ENCODE data around the gene NBEAL1.
"Not testable (repeated sequence)": the region's sequence is repeated elsewhere in the genome, so short reads cannot be mapped to it uniquely, and the experiment has no call there.

NBEAL1 gene
- total RNA-seq: 33.4 to 33.5 reads per million in 2 donors

DNA sequence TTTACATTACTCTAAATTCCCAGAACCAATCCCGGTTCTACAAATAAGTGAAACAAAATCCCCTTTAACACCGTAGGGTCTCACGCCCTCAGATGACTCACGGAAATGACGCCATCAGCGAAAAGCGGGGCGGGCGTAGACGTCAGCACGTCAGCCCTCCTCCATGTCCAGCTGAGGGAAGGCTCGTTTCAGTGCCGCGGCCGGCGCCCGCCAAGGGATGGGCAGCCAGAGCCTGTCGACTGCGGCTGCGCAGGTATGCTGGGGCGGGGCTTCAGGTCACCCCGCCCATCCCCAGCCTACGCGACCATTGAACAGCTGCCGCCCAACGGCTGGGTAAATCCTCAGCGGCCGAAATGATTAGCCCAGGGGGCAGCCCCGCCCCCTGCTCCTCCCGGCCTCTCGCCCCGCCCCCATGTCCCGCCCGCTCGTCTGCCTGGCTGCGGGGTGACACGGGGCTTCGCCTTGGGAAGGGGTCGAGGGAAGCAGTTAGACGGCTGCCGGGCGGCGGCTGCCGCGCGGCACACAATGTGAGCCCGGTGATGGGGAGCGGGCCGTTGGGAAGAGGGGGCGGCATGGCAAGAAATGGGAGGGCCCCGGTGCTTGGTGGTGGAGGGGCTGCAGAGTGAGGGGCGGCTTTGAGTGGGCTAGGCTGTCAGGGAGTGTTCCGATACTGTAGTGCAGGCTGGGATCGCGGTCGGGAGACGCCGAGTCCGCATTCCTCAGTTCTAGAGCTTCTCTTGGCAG is at the start of gene NBEAL1:
NBEAL1 (plus strand) TSS at position 420 of the 744 bp plus-strand sequence. CDS start 1,510 bp downstream, outside the sequence.
- DNase-seq: peak; percentile 93 to 98 (median 95)

DNA sequence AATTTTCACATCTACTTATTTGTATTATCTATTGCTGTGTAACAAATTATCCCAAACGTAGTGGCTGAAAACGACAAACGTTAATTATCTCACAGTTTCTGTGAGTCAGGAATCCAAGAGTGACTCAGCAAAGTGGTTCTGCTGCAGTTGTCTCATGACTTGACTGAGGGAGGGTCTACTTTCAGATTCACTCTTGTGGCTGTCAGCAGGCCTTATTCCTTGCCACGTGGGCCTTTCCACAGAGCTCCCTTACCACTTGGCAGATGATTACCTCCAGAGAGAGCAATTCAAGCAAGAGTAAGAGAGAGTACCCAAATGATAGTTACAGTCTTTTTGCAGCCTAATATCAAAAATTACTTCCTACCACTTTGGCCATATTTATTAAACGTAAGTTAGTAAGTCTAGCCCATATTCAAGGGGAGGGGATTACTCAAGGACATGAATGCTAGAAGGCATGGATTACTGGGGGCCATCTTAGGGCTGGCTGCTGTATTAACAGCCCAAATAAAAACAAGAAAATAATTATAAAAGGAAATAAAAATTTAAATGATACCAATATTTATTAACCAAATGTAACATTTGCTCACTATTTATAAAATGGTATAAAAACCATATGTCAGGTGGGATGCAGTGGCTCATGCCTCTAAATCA is 48.7 kb upstream of the NBEAL1 start:
- DNase-seq: peak in 1 of 5 experiments; percentile 83

DNA sequence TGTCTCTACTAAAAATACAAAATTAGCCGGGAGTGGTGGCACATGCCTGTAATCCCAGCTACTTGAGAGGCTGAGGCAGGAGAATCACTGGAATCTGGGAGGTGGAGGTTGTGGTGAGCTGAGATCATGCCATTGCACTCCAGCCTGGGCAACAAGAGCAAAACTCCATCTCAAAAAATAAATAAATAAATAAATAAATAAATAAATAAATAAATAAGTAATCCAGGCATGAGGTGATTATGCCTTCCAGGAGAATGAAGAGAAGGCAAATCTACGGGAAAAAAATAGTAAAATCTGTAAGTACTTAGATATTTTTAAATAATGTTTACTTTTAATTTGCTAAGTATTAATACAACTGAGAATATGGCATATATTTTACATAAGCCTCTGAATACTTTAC is 45.3 kb upstream of the NBEAL1 start:
- DNase-seq: not testable (repeated sequence)

DNA sequence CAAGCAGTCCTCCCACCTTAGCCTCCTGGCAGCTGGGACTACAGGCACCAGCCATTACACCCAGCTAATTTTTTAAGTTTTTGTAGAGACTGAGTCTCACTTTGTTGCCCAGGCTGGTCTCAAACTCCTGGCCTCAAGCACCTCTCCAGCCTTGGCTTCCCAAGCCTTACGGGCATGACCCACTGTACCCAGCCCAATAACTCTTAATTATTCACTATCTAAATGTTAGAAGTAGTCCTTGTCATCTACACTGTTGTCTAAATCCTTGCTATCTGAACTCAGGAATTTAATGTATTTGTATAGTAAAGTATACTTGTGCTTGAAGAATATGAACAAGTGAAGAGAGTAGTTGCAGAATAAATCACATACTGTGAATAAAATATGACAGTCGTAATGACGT is 37.9 kb upstream of the NBEAL1 start:
- no peak for DNase-seq

DNA sequence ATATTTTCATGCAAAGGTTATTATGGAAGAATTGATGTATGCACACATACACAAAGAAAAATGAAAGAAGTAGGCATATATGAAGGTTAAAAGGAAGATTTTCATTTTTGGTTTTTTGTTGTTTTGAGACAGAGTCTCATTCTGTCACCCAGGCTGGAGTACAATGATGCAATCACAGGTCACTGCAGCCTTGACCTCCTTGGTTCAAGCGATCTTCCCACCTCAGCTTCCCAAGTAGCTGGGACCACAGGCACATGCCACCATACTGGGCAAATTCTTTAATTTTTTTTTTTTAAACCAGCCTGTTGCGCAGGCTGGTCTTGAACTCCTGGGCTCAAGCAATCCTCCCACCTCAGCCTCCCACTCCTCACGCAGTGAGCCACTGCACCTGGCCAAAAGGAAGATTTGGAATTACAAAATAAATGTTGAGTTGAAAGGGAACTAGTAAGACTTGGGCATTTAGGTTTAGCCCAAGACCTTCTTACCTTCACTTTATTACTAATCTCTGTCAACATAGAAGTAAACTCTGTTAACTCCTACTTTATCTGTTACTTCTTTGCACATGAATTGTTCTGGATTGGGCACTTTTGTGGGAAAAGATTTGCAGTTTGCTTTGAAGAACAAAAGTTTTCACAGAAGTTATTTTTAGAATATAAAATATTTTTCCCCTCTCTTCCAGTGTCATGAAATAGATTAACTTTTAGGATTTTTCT is 31.7 kb upstream of the NBEAL1 start:
- no peak for DNase-seq

DNA sequence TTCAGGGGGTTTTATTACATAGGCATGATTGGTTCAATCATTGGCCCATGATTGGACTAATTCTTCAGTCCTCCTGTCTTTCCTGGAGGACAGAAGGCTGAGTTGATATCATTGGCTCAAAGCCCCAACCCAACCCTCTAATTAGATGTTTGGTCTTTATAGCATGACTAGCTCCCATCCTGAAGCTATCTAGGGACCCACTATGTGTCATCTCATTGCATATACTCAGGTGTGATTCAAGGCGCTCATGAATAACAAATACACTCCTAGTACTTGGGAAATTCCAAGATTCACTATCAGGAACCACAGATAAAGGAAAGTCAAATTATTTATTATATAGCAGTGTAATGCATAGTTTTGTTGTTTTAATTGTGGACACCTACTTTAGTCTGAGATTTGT is 24.9 kb upstream of the NBEAL1 start:
- DNase-seq: no peak

DNA sequence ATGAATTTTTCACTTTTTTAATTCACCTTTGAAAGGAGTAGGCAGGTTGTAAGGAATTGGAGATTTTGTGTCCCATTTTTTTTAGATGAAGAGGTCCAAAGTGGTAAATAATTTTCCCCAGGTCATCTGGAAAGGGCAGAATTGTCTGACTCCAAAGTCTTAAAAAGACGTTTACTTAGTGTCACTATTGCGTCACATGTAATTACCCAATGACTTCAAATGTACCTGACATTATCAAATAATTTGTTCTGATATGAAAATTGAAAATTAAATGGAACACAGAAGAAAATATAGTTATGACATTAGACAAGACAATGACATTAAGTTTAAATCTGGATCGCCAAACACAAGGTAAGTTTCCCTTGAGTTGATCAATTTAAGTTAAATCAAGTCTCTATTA is 24.2 kb upstream of the NBEAL1 start:
- DNase-seq: no peak

DNA sequence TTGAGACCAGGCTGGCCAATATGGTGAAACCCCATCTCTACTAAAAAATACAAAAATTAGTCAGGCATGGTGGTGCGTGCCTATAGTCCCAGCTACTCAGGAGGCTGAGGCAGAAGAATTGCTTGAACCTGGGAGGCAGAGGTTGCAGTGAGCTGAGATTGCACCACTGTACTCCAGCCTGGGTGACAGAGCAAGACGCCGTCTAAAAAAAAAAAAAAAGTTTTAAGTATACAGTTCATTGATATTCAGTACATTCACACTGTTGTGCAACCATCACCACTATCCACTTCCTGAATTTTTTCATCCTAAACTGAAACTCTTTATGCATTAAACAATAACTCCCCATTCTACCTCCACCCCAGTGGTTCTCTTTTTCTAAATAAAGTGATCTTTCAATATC is 17.6 kb upstream of the NBEAL1 start:
- DNase-seq: not testable (repeated sequence)

DNA sequence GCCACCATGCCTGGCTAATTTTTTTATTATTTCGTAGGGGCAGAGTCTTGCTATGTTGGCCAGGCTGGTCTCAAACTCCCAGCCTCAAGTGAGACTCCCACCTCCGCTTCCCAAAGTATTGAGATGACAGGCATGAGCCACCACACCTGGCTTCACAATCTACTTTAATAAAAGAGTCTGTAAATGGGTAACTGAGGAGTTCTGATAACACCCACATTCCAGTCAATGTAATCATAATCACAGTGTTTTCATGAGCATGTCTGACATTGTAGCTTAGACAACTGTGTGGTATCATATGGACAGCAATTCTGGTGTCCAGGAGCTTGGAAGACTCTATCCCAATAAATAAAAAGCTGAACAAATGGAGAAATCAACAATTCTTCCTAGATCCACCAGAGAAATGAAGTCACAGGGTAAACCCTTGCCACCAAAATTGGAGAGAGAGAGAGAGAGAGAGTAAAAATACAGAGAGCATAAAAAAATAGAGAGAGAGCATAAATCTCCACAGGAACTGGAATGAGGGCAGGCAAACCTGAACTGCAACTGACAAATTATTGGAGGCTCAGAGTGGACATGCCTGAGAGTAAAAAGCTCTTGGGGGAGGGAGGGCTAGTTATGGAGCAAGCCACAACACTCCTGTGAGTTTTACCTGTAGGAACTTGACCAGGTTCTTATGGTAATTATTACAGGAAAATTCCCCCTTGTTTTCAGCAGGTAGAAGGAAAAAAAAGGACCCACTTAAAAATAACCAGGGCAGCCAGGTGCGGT is 12.4 kb upstream of the NBEAL1 start:
- DNase-seq: no peak

DNA sequence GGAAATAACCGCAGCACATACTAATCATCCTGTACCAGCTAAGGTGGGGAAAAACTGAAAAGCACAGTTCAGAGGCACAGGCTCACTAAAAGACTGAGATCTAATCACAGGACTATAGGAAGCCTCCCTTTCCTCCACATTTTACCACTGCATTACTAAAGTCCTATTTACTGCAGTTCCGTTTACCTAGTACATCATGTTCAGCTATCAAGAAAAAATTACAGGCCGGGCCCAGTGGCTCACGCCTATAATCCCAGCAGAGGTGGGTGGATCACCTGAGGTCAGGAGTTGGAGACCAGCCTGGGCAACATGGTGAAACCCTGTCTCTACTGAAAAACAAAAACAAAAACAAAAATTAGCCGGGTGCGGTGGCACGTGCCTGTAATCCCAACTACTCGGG is 11.0 kb upstream of the NBEAL1 start:
- no peak for DNase-seq

DNA sequence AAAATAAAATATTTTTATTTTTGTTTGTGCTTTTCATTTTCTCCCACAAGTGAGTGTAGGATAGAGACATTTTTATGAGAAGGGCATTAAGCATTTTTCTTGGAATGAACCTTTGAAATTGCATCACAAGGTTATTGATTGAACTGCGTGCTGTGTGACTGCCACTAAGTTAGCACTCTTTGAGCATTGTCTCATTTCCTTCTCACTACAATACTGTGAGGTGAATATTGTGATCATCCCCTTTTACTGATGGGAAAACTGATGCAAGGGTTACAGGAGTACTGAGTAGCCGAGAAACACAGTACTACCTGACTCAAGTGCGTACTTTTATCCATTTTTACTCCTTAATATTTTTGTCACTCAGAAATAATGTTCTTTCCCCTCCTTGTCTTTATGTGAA is 2.0 kb downstream of the NBEAL1 start:
- DNase-seq: no peak

DNA sequence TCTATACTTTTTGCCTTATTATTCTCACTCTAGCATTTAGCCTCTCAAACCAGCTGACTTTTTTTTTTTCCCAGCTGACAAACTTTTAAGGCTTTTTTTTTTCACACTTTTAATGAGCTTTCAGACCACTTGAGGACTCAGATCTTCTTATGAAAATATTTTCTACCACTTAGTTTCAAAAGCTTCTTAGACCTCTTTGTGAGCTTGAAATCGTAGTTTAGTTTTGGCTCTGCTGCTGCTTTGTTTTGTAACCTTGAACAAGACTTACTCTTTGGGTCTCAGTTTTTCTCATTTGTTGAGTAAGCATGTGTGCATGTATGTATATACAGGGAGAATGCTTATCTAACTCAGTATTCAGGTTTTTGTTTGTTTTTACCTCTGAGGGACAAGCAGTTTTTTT is 3.5 kb downstream of the NBEAL1 start:
- DNase-seq: peak in 1 of 5 experiments; percentile 23

DNA sequence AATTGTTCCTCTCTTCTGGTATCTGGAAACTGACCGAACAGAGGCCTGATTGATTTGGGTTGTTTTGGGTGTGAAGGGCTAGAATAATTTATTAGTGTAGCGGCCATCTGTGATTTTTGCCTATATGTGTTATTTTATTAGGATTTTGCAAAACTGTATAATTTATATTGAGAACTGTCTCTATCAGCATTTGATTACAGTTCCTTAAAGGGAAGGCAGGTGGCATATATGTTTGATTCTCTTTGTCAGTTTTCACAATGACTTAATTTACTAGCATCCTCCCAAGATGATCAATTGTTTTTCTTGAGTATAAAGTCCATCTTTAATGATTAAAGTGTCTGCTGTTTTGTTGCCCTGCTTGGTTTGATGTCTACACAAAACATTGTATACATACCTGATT is 4.5 kb downstream of the NBEAL1 start:
- no peak for DNase-seq

DNA sequence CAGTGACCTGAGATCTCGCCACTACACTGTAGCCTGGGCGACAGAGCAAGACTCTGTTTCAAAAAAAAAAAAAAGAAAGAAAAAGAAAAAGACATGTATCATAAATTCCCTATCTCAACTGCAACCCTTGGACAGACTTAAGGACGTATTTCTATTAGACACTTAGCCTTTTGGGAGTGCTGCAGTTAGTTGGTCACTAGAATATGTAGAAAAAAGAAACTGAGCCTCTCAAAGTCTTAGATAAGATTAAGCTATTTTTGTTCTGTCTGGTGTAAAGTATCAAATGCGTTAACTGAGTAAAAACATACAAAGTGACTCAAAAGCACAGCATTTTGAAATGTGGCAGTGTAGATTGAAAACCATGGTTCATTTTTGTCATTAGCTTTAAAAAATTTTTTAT is 7.3 kb downstream of the NBEAL1 start:
- DNase-seq: no peak

DNA sequence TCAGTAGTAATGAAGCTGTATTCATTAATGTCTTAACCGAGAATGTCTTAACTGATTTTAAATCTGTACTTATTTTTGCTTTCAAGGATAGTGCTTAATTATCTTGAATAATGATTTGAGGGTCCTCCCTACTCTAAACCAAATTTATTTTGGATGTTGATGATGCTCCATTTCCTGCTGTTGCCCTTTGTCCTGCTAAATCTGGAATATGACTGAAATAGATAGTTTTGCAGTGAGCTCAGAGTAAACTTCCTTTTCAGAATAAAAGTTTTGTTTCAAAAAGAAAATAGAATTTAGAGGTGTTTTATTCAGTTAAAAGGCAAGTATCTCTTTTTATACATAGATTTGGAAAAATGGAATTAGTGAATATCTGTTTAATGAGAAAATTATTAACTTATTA is 8.1 kb downstream of the NBEAL1 start:
- no peak for DNase-seq

DNA sequence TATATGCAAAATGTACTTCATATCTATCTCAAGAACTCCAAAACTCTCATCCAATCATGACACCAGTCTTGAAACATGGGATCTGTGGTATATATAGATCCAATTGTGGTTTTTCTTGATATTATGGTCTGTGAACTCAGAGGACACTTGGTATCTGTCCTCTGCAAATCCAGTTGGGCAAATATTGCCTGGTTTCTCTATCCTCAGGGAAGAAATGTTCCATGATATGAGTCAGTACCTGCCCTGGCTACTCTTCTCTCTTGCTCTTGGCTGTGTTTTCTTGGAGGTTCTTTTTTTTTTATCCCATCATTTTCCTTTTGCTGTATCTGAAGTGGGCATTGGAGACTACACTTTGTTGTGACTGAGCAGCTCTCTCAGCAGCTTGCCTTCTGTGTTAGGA is 10.9 kb downstream of the NBEAL1 start:
- no peak for DNase-seq

DNA sequence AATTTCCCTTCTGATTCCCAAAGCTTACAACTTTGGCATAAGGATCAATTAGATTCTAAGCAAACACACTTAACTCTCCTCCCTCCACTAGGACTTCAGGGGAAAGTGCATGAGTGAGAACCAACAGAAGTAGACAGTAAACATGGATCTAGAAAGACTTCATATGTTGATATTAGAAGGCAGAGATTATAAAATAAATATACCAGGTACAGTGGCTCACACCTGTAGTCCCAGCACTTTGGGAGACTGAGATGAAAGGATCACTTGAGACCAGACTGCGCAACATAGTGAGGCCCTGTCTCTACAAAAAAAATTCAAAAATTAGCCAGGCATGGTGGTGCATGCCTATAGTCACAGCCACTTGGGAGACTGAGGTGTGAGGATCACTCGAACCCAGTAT is 15.9 kb downstream of the NBEAL1 start:
- no peak for DNase-seq

DNA sequence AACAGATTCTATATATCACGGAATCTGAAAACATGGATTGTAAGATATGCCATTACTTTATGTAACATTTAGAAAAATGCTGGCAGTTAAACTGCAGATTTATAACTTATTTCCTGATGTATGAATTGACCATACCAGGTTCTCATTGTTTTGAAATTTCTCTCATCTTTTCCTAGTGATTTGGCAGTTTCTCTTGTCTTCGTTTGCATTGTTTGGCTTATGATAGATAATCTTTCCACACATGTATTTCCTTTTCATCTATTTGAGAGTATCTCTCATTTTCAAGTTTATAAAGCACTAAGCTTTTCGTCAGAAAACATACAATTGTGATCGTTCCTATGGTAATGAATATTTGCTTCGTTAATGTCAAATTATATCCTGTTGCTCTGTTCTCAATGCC is 16.3 kb downstream of the NBEAL1 start:
- DNase-seq: no peak

DNA sequence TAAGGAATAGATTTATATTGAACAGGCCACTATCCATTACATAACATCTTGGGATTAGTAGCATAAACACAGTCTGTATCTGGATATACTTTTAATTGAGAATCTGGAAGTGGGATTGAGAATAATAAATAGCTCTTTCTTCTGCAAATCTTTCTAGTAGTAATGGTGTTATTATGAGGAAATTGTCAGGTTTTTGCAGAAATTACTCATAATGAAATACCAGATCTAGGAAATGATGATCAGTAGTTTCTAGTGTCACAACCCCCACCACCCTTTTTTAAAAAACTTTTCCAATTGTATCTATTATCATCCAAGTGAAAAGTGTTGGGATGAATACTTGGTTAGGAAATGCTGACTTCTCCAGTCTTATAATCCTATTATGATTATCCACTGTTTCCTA is 18.7 kb downstream of the NBEAL1 start:
- DNase-seq: no peak

DNA sequence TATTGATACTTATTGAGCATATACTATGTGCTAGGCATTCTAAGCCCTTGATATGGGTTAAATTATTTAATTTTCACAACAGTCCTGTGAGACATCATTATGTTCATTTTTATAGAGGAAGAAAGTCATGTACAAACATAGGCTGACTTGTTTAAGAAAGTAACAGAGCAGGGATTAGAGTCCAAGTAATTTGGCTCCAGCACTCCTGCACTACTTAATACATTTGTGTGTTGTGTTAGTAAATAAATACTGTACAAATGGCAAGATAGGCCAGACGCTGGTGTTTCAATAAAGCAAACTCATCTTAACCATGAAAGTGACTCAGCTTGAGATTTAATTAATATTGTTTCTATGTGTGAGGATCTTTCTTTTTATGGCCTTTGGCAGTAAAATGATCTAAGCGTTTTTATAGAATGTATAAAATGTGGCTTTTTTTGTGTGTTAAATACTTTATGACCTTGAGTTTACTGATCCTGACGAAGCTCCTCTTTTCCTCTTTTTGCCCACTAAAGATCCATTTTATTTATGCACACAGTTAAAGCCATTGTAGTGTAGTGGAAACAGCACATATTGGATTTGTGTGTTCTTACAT is 21.3 kb downstream of the NBEAL1 start:
- no peak for DNase-seq

DNA sequence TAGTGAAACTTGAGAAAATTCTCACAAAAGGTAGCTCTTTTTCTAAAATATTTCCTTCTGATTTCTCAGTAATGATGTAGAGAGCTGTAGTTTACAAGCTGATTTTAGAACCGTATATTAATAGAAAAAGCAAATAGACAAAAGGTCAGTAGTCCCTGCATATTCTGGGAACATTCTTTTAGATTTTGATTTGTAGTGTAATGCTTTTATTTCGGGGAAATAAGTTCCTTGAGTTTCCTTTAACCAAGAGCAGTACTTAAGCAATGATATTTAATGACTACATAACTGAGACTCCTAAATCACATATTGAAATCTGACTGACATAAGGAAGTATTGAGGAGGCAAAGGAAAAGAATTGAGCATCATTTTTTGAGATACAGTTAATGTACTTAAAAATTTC is 22.4 kb downstream of the NBEAL1 start:
- DNase-seq: no peak

DNA sequence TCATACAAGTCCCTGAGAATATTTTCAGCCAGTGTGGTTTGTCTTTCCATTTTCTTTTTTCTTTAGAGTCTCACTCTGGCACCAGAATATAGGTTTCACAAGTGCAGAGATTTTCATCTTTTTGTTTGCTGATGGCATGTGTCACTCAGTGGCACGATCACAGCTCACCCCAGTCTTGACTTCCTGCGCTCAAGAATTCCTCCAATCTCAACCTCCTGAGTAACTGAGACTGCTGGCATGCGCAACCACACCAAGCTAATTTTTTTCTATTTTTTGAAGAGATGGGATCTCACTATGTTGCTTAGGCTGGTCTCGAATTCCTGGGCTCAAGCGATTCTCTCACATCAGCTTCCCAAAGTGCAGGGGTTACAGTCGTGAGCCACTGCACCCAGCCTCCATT is 23.9 kb downstream of the NBEAL1 start:
- no peak for DNase-seq

DNA sequence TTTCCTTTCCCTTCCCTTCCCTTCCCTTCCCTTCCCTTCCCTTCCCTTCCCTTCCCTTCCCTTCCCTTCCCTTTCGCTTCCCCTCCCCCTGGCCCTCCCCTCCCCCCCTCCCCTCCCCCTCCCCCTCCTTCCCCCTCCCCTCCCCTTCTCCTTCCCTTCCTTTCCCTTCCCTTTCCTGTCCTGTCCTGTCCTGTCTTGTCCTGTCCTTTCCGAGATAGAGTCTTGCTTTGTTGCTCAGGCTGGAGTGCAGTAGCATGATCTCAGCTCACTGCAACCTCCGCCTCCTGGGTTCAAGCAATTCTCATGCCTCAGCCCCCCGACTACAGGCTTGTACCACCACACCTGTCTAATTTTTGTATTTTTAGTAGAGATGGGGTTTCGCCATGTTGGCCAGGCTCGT is 24.5 kb downstream of the NBEAL1 start:
- not testable (repeated sequence) for DNase-seq
